ENCODE measurements around the gene C10orf105.

C10orf105 gene

DNA sequence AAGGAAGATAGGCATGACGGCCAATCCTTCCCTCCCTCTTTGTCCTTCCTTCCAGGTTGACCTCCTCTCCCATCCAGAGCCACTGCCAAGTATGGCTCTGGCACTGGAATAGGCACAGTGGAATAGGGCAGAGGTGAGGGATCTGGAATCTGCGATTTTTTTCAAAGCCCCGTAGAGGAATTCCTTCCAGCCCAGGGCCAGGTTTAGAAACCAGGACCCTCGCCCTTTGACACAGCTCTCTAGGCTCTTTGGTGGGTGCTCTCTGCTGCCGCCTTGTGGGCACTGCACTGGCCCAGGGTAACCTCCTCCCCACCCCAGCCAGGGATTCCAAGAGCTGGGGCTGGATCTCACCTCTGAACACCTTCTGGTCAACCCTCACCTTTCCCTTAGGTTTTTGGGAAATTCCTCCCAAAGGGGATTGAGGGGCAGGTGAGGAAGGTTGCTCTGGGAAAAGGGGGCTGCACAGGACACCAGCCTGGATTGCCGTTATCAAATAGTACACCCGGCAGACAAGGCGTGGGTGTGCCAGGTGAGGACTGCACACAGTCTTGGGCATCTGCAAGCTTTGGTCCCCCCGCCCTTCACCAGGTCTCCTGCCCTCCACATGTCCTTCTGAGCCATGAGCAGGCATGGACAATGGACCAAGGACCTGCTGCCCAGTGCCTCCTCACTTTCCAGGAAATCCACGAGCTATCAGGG is 22.8 kb downstream of the C10orf105 start:
- peak; percentile 62 to 70 for DNase-seq

DNA sequence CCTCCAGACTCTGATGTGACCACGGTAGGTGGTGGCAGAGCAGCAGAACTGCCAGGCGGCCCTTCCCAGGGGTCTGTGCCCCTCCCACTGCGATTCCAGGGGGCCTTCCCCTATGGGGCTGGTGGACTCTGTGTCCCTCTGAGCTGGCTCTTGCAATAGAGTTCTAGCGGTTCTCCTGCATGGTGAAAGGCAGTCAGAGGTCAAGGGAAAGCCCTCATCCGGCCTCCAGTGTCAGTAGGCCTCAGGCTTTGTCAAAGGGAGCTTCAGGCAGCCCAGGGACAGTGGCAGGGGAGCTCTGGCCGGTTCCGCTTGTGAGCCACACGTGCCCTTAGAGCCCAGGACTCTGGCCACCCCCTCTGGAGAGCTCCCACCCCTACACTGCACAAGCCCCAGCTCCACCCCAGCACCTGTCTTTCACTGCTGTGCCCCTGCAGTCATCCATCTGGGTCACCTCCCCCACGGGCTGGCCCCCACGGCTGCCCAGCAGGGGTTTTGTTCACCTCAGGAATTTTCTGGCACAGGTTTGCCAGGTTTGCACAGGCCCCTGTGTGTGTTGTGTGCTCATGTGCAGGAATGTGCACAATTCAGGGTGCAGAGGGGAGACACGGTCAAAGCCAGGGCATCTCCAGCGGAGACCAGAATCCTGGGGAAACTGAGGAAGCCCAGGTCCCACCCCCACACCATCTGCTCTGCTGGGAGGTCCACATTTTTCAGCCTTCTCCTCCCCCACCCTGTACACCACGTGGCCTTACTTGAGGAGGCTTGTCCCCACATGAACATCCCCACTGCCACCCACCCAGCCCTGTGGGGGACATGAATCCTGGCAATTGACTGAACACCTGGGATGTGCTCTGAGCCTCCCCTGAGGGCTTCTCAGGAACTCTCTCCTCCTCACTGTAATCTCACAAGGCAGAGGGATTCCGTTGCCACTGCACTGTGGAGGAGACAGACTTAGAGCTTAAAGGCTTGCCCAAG is 23.8 kb downstream of the C10orf105 start:
- no peak for DNase-seq

DNA sequence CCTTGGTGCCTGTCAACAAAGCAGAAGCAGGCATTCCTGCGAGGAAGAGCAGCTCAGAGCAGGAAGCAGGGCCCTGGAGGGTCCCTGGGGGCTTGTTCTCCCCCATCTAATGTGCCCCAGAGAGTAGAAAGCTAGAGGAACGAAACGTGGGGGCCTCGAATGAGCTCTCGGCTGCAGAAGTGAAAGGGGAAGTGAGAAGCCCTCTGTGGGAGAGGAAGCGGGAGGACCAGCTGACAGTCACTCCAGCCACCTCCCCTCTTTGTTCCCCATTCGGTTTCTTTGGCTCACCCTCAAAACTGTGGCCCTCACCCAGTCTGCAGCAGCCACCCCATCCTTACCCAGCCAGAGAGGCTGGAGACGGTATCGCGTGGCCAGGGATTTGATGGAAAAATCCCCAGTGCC is 25.0 kb downstream of the C10orf105 start:
- DNase-seq, result peak; percentile 51 to 73

- DNase-seq, result no peak
Observed at GRCh38 chr10:71694039-71694501, 25.5 kb downstream of the C10orf105 start.

DNA sequence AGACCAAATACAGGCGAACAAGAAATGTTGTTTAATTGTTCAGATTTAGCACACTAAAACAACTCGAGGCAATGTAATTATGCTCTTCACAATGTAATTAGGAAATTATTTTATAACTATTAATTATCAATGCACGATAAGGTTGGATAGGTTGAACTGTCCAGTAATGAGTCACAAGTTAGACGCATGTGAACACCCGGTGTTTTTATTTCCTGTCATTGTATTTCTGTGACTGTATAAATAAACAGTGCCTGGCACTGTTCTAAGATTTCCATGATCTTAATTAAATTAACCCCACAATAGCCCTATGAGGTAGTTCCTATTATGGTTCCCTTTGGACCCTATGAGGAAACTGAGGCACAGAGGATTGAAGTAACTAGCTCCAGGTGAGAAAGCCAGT is 26.2 kb downstream of the C10orf105 start:
- no peak for DNase-seq

DNA sequence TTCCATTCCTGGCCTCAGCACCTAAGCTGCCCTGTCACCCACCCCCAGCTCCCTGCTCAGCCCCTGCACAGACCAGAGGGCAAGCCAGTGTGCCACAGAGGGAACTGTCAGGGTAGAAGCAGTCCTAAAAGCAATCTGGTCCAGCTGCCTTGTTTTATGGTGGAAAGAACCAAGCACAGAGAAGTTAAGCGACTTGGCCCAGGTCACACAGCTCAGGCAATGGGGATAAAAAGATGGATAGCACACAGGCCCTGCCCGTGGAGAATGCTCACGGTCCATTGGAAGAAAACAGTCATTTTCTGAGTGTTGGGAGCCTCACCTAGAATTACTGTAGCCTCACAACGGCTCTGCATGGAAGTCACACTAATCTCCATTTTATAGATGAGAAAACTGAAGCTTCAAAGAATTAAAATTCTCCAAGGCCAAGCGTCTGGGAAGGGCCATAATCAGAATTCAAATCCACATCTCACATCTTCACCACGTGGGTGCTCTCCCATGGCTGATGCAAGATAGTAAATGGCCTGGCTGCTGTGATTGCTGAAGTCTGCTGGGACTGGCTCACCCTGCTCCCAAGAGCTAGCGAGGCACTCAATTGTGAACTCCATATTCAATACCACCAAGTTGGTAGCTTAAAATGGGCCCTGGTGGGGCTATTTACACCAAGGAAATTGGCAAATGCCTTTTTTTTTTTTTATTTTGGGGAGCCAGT is 26.8 kb downstream of the C10orf105 start:
- no peak for DNase-seq

DNA sequence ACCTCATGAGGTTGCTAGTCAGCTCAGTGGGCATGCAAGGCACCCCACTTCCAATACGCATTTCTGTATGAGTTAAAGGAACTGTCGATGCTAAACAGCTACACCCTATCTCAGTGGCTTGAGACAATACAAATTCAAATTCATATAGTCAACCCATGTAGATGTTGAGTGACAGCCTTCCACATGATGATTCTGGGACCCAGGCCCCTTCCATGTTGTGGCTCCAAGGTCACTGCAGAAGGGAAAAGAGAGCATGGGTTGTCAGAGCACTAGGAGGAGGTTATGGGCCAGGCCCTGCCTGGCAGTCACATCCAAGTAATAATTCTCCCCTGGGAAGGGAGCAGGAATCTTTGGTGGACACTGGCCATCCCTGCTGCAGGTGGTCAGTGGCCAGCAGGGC is 28.2 kb downstream of the C10orf105 start:
- no peak for DNase-seq

DNA sequence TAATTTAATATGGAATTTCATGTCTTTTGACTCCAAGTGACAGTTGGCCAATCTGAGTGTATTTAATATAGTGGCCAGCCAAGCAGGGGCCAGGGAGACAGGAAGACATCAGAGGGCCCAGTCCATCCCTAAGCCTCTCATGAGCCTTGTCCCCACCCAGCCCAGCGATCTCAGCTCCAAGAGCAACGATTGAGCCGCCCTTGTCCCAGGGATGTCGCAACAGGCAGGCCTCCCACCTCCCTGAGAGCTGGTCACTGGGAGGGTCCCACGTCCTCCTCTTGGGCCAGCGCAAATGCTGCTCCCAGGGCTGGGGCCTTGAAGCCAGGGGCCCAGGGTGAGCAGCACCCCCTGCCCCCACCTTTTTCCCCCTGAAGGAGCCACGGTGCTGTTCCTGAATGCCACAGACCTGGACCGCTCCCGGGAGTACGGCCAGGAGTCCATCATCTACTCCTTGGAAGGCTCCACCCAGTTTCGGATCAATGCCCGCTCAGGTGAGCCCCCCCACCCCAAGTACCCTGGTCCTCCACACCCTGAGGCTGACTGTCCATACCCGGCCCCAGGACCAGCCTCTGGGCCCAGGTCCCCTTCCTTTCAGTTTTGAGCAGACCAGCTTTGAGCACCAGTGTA is 29.4 kb downstream of the C10orf105 start:
- no peak for DNase-seq

- no peak for DNase-seq
Observed at GRCh38 chr10:71688256-71688655, 31.3 kb downstream of the C10orf105 start.

- no peak for DNase-seq
Observed at GRCh38 chr10:71687480-71687879, 32.1 kb downstream of the C10orf105 start.

- no peak for DNase-seq
Observed at GRCh38 chr10:71687077-71687476, 32.5 kb downstream of the C10orf105 start.

DNA sequence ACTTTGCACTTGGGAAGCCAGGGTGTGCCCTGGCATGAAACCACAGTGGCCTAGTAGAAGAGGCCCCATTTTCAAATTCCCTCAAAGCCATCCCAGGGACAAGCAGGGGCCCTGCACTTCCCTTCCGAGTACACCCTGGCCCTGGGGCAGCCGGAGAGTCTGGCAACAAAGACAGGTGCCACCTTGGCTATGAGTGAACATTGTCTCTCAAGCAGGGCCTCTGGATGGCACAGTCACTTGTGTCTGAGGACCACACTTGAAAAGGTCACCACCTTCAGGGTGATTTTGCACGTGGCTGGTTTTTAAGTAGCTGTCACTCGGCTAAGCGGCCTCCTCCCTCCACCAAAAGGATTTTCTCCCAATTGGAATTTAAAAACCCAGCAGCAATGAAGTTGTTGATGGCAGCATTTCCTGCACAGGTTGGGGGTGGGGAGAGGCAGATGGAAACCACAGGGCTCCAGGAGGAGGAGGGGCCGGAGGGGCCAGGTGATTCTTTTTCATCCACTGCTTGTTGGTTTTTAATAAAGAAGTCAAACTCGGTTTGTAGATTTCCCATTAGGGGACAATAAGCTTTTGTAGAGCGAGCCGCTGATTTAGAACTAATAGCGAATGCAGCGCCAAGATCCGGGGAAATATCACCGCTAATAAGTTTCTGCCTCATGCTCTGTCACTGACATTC is 33.9 kb downstream of the C10orf105 start:
- no peak for DNase-seq

DNA sequence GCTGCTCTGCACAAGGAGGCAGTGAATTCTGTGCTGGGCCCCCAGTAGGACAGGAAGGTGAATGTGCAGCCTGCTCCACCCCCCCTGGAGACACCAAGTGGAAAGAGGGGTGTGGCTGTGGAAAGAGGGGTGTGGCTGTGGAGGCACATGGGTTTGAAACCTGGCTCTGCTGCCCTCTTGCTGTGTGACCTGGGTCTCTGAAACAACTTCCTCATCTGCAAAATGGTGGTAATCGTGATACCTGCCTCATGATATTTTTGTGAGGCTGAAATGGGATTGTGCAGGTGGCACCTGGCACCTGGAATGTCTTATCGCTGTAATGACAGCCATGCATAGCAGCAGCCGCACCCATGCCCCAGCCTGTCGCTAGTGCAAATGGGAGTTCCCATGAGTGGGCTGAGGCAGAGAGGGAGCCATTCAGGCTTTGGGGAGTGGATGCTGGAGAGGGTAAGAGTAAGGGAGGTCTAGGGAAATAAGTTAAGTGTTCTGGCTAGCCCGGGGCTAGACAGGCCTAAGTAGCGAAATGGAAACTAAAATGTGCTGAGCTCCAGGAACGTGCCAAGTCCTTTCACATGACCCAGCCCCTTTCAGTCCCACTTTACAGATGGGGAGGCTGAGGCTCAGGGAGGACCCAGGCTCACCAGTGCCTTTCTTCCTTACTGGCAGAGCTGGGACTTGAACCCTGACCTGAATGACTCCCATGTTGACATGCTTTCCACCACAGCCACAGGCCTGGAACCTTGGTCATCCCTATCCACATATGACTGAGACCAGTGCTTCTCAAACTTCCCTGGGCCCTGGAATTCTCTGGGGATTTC is 35.0 kb downstream of the C10orf105 start:
- peak; percentile 11 to 14 for DNase-seq

DNA sequence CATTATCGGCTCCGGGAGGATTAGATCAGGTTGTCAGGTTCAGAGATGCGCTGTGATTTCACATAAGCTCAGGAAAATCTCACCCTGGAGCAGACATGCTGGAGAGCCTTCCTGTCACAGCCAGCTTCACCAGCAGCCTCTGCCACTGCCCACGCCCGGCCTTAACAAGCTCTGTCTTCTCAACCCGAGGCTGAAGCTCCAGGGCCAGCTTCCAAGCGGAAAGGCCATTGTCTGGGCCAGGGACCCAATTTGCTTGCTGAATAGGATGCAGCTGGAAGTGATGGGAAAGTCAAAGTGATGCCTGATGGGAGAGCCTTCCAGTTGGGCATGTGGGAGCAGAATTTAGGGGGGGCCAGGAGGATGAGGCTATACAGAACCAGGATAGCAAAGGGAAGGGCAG is 36.3 kb downstream of the C10orf105 start:
- DNase-seq, result no peak

- no peak for DNase-seq
Observed at GRCh38 chr10:71681977-71682376, 37.6 kb downstream of the C10orf105 start.

DNA sequence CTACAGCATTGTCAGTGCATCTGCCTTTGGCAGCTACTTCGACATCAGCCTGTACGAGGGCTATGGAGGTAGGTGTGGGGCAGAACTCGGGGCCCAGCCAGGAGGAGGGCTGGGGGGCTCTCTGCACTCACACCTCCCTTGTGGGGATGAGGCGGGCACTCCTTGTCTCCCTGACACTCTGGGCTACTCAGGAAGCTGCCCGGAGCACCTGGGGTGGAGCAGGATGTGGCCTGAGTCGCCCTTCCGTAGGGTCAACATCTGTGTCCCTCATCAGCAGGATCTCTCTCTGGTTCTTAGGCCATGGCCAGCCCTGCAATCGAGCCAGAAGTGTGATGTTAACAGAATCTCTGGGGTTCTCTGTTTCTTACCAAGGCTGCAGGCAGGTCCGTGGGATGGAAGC is 40.2 kb downstream of the C10orf105 start:
- no peak for DNase-seq

DNA sequence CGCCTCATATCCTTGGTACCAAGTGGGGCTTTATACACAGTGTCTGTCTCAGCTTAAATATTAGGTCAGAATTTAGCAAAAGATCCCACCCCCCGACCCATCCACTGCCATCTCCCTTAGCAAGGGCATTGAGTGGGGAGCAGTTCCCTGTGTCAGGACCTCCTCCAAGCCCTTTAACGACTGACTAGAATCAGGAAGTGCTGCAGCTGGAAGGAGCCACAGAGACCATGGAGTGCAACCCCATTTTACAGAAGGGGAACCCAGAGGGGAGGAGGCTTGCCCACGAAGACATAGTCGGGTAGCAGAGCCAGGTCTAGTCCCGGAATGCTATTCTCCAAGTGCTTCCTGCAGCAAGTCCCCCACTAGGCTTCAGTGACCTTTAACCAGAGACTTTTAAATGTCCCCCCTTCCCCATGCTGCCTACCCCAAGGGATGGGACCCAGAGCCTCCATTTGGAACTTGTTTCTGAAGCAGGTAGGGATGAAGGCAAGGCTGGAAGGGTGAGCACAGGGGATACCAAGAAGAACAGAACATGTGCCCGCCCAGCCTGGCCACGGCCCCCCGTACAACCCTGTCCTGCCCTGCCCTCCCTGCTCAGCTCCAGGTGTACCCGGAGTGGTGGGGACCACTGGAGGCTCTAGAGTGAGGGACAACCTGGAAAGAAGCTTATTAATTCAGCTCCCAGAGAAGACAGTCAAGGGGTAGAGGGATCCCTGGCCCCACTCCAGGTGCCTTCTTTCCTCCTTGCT is 41.3 kb downstream of the C10orf105 start:
- DNase-seq, result no peak

GRCh38 chr10:71677261-71677660 is 42.3 kb downstream of the C10orf105 start:
- no peak for DNase-seq

- DNase-seq, result no peak
Observed at GRCh38 chr10:71675295-71675970, 44.1 kb downstream of the C10orf105 start.
